Neuronal stem cell (in vitro differentiated cells): Measurements from ENCODE around the gene CLN6.

Experiments used
- DNase-seq: peaks from one replicate; pipeline ENCODE4 v3.0.0-alpha.2; 2013; ENCODE audit warnings: low spot score
- H2AFZ ChIP-seq: one replicate; pipeline ENCODE4 v1.6.1; 2013; ENCODE audit warnings: mild to moderate bottlenecking, low read length, inconsistent platforms
- H2AK5ac ChIP-seq: 2 replicates; pipeline ENCODE4 v1.6.1; 2013; ENCODE audit warnings: low read depth, mild to moderate bottlenecking, inconsistent platforms, low read length, moderate library complexity, mixed read lengths
- H2BK120ac ChIP-seq: 2 replicates; pipeline ENCODE4 v1.6.1; 2013; ENCODE audit warnings: low read depth, mild to moderate bottlenecking, inconsistent platforms, low read length, moderate library complexity, mixed read lengths
- H2BK12ac ChIP-seq: one replicate; pipeline ENCODE4 v1.6.1; 2013; ENCODE audit warnings: low read length, inconsistent platforms
- H2BK15ac ChIP-seq: 2 replicates; pipeline ENCODE4 v1.6.1; 2013; ENCODE audit warnings: mild to moderate bottlenecking, low read length, inconsistent platforms, mixed read lengths
- H2BK5ac ChIP-seq: one replicate; pipeline ENCODE4 v1.6.1; 2013; ENCODE audit warnings: inconsistent platforms, mild to moderate bottlenecking, low read length, moderate library complexity
- H3K14ac ChIP-seq: one replicate; pipeline ENCODE4 v1.6.1; 2013; ENCODE audit warnings: low read length, inconsistent platforms
- H3K18ac ChIP-seq: 2 replicates; pipeline ENCODE4 v1.6.1; 2013; ENCODE audit warnings: low read length, inconsistent platforms
- H3K23ac ChIP-seq: 2 replicates; pipeline ENCODE4 v1.6.1; 2013; ENCODE audit warnings: low read depth, mild to moderate bottlenecking, mixed read lengths, low read length, inconsistent platforms; ENCODE audit not compliant: poor library complexity
- H3K27ac ChIP-seq: replicated peaks from 3 replicates; pipeline ENCODE4 v1.5.1; 2013; ENCODE audit warnings: low read length, inconsistent platforms
- H3K27me3 ChIP-seq, 3 experiments: 2 replicates each; pipeline ENCODE4 v1.6.1; 2013; ENCODE audit warnings: low read length in 3 of 3, mild to moderate bottlenecking in 2 of 3, inconsistent platforms in 1 of 3, low read depth in 1 of 3, mixed read lengths in 1 of 3, moderate library complexity in 1 of 3; ENCODE audit not compliant: control insufficient read depth in 3 of 3, insufficient read depth in 3 of 3
- H3K36me3 ChIP-seq, 2 donors: replicated peaks in 1 of 2; 2 replicates each; pipeline ENCODE4 v1.6.1; 2013; ENCODE audit warnings: low read length in 2 of 2; ENCODE audit not compliant: control insufficient read depth in 2 of 2, insufficient read depth in 2 of 2
- H3K4ac ChIP-seq: 2 replicates; pipeline ENCODE4 v1.6.1; 2013; ENCODE audit warnings: inconsistent platforms, mild to moderate bottlenecking, low read length, moderate library complexity
- H3K4me1 ChIP-seq, 2 donors: 1 replicate in 1 of 2; 2 replicates in 1 of 2; pipeline ENCODE4 v1.6.1; 2013; ENCODE audit warnings: low read length in 2 of 2, low read depth in 1 of 2; ENCODE audit not compliant: control insufficient read depth in 2 of 2, insufficient read depth in 1 of 2
- H3K4me2 ChIP-seq: one replicate; pipeline ENCODE4 v1.6.1; 2013; ENCODE audit warnings: mild to moderate bottlenecking, low read length, inconsistent platforms; ENCODE audit not compliant: insufficient read depth, poor library complexity, severe bottlenecking
- H3K4me3 ChIP-seq, 2 donors: 2 replicates each; pipeline ENCODE4 v1.5.1; 2013; ENCODE audit warnings: low read length in 2 of 2, mild to moderate bottlenecking in 2 of 2, inconsistent platforms in 1 of 2, moderate library complexity in 1 of 2
- H3K79me1 ChIP-seq: one replicate; pipeline ENCODE4 v1.6.1; 2013; ENCODE audit warnings: low read depth, mild to moderate bottlenecking, inconsistent platforms, low read length, moderate library complexity
- H3K9ac ChIP-seq: one replicate; pipeline ENCODE4 v1.6.1; 2013; ENCODE audit warnings: mild to moderate bottlenecking, low read depth, low read length, inconsistent platforms; ENCODE audit not compliant: poor library complexity
- H3K9me3 ChIP-seq, 2 donors: replicated peaks in 1 of 2; 2 replicates each; pipeline versions ENCODE3 to v1.6.1; 2013; ENCODE audit warnings: low read length in 2 of 2, mild to moderate bottlenecking in 2 of 2, inconsistent platforms in 1 of 2, low read depth in 1 of 2, mixed read lengths in 1 of 2, moderate library complexity in 1 of 2; ENCODE audit not compliant: control insufficient read depth in 2 of 2, insufficient read depth in 1 of 2
- H4K8ac ChIP-seq: one replicate; pipeline ENCODE4 v1.6.1; 2013; ENCODE audit warnings: low read depth, mild to moderate bottlenecking, inconsistent platforms, low read length, moderate library complexity
- H4K91ac ChIP-seq: one replicate; pipeline ENCODE4 v1.6.1; 2013; ENCODE audit warnings: low read length, low read depth, mild to moderate bottlenecking, inconsistent platforms; ENCODE audit not compliant: poor library complexity
- WGBS, 2 donors: extraction: QIAGEN DNeasy Blood & Tissue Kit; methylation state at CpG; one replicate each; pipeline ENCODE4 v1.1.7; 2013; ENCODE audit warnings: missing lambda C conversion rate in 2 of 2, mixed read lengths in 1 of 2; ENCODE audit not compliant: insufficient read length in 2 of 2, insufficient replicate concordance in 1 of 2; ENCODE audit errors: extremely low coverage in 2 of 2; 5-methylcytosine and 5-hydroxymethylcytosine counted together

Gene CLN6

DNA sequence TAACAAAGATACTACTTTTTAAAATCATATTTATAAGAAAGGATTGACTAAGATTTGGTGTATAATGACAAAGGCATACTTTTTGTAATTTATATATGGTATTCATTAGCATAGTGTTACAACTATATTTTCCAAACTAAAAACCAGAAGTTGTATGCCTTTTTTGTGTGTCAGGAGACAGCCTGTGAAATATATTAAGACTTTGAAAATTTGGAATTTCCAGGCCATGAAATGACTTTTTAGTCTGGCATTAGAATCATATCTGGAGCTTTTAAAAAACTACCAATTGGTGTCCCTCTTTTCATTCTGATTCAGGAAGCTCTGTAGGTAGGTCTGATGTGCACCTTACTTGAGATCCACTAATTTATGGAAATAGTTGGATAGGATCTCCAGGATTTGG lies 66.3 kb downstream of the CLN6 start:
- Histone ChIP-seq H4K91ac (no peak overlapping the region), H3K36me3 (peaks cover 10 to 87% of the 10 kb centered on the region in 2 donors), H3K4ac (no peak overlapping the region), H2BK120ac (no peak overlapping the region), H3K9ac (no peak overlapping the region), H3K79me1 (no peaks in the 10 kb centered on the region), H3K23ac (no peak overlapping the region), H3K4me1 (no peaks in the 10 kb centered on the region), H2BK12ac (no peak overlapping the region), H3K18ac (no peak overlapping the region), H2AFZ (no peak overlapping the region), H3K27me3 (no peaks in the 10 kb centered on the region), H2BK5ac (no peak overlapping the region), H3K4me2 (no peak overlapping the region), H3K27ac (no peak overlapping the region), H2AK5ac (no peak overlapping the region), H4K8ac (no peak overlapping the region), H3K9me3 (peaks cover 0 to 12% of the 10 kb centered on the region in 2 donors), H3K14ac (no peak overlapping the region), H2BK15ac (no peak overlapping the region), H3K4me3 (no peak overlapping the region)
- no peak for DNase-seq

DNA sequence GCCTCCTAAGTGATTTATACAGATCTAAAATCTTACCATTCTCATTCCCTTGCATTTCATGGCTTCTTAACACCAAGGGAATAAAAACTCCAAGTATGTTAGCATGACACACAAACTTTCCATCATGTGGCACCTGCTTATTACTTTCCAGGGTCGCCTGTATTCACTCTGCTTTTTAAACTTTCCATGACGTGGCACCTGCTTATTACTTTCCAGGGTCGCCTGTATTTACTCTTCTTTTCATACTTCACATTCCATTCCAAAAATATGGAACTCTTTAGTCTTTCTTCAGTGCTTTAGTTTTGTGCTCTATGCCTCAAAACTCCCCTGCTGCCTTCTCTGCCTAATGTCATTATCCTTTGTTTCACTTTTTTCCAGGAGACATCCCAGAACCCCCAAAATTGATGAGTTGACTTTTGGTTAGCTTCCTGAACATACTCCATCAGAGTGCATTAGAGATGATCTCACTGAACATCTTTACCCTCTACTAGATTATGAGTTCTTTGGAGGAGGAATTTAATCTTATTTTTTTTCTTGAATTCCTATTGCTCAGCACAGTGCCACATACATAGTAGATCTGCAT lies 71.4 kb downstream of the CLN6 start:
- H3K9me3 ChIP-seq, result peaks cover 0 to 12% of the 10 kb centered on the region in 2 donors
- H3K27me3 ChIP-seq, result no peaks in the 10 kb centered on the region
- no peak overlapping the region for H4K91ac ChIP-seq
- no peak overlapping the region for H2AK5ac ChIP-seq
- H2BK120ac ChIP-seq, result no peak overlapping the region
- no peaks in the 10 kb centered on the region for H3K4me1 ChIP-seq
- no peak overlapping the region for H4K8ac ChIP-seq
- H3K23ac ChIP-seq, result no peak overlapping the region
- no peaks in the 10 kb centered on the region for H3K79me1 ChIP-seq
- H2BK12ac ChIP-seq, result no peak overlapping the region
- no peak overlapping the region for H3K14ac ChIP-seq
- H3K9ac ChIP-seq, result no peak overlapping the region
- DNase-seq, result no peak
- H3K36me3 ChIP-seq, result peaks cover 17 to 92% of the 10 kb centered on the region in 2 donors
- no peak overlapping the region for H2BK15ac ChIP-seq
- H3K4me3 ChIP-seq, result no peak overlapping the region
- no peak overlapping the region for H3K4ac ChIP-seq
- no peak overlapping the region for H3K18ac ChIP-seq
- H3K4me2 ChIP-seq, result no peak overlapping the region
- H2BK5ac ChIP-seq, result no peak overlapping the region
- no CpG with 5 or more reads among the region's 3 CpGs for WGBS, 2 donors
- H2AFZ ChIP-seq, result no peak overlapping the region
- no peak overlapping the region for H3K27ac ChIP-seq

DNA sequence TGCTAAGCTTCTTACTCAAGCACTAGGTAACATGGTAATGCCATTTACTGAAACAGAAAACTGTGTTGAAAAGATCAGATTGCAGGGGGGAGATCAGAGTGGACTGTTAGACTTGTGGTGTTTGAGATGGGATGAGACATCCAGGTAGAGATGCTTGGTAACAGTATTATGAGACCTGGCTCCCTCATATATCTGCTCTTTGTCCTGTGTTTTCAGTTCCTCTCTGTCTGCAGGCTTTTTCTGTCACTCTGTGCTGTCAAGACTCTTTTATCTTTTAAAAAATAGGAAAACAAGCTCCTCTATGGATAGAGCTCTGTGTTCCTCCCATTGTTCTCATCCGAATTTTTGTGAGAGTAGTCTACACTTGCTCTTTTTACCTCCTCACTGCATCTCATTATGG lies 72.5 kb downstream of the CLN6 start:
- no peak overlapping the region for H2BK5ac ChIP-seq
- H4K91ac ChIP-seq, result no peak overlapping the region
- H3K9ac ChIP-seq, result no peak overlapping the region
- no peaks in the 10 kb centered on the region for H3K79me1 ChIP-seq
- DNase-seq, result no peak
- H3K23ac ChIP-seq, result no peak overlapping the region
- H3K4me2 ChIP-seq, result no peak overlapping the region
- no peak overlapping the region for H2AFZ ChIP-seq
- no peak overlapping the region for H3K14ac ChIP-seq
- no peak overlapping the region for H2BK15ac ChIP-seq
- H3K18ac ChIP-seq, result no peak overlapping the region
- H3K4me3 ChIP-seq, result no peak overlapping the region
- no peaks in the 10 kb centered on the region for H3K4me1 ChIP-seq
- no peak overlapping the region for H2BK12ac ChIP-seq
- peaks cover 0 to 12% of the 10 kb centered on the region in 2 donors for H3K9me3 ChIP-seq
- no peak overlapping the region for H3K4ac ChIP-seq
- H2BK120ac ChIP-seq, result no peak overlapping the region
- H3K27ac ChIP-seq, result no peak overlapping the region
- H4K8ac ChIP-seq, result no peak overlapping the region
- no CpG with 5 or more reads among the region's 1 CpG for WGBS, 2 donors
- H3K27me3 ChIP-seq, result no peaks in the 10 kb centered on the region
- H3K36me3 ChIP-seq, result peaks cover 13 to 88% of the 10 kb centered on the region in 2 donors
- no peak overlapping the region for H2AK5ac ChIP-seq
